SHP77 treated with DMSO at 0.1 percent for 48 hours (cell line): ENCODE results near the gene PLXNA4.

Source experiments
- DNase-seq: peaks from one replicate; lab custom pipeline; 2025; lab: John Stamatoyannopoulos, UW

Gene PLXNA4

DNA sequence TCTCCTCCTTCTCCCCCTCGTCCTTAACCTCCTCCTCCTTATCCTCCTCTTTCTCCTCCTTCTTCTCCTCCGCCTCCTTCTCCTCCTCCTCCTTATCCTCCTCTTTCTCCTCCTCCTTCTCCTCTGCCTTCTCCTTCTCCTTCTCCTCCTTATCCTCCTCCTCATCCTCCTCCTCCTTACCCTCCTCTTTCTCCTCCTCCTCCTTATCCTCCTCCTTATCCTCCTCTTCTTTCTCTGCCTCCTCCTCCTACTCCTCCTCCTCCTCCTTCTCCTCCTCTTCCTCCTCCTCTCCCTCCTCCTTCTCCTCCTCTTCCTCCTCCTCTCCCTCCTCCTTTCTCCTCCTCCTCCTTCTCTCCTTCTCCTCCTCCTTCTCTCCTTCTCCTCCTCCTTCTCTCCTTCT is 14.5 kb downstream of the PLXNA4 start:
- no peak for DNase-seq

DNA sequence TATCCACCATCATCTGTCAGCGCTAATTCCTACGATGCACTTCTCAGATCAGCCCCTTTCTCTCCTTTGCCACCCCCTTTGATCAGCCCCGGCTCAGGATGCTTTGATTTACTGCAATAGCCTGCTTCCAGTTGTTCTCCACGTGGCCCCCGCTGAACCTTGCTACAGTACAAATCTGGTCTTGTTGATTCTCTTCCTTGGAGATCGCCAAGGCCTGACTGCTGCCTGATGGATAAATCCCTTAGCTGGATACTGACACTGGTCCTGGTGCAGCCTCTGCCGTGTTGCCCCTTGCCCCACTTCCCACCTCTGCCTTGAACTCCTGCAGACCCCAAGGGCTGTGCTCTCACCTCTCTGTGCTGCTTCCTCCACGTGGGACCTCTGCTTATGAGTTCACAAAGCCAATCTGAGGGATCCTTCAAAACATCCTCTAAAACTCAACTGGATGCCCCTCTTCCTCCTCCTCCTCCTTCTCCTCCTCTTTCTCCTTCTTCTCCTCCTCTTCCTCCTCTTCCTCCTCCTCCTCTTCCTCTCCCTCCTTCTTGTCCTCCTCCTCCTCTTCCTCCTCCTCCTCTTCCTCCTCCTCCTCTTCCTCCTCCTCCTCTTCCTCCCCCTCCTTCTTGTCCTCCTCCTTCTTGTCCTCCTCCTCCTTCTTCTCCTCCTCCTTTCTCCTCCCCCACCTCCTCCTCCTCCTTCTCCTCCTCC is 15.3 kb downstream of the PLXNA4 start:
- no peak for DNase-seq

DNA sequence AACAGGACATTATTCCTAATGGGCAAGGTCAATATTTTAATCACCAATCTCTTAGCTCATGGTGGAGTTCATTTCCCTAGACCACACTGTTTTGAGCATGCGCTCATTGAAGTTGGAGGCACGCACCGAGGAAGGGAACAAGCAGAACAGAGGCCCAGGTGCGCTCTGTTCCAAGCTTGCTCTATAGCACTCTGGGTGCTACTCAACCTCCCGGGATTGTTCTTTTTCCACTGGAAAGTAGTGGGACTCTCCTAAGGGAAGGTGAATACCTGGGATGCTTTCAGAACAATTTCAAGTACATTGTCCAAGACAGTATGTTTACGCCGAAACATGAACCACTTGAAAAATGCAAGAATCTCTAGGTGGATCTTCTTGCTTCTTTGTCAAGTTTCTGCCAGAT is 16.2 kb downstream of the PLXNA4 start:
- DNase-seq = no peak

DNA sequence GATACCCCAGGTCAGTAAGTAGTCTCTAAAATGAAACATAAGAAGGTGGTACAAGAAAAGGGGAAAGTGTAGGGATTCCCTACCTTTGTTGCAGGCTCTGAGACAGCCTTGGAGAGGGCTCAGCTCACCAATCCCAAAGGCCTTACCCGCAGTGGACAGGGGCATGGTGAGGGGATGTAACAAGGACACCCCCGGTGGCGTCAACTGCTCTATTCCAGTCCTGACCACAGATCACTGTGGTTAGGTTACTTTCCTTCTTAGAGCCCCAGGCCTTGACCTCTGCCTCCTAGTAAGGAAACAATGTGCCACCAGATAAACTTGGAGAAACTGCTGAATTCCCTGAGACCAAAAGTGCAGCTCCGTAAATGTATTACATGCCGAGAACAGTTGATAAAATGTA is 17.5 kb downstream of the PLXNA4 start:
- no peak for DNase-seq

DNA sequence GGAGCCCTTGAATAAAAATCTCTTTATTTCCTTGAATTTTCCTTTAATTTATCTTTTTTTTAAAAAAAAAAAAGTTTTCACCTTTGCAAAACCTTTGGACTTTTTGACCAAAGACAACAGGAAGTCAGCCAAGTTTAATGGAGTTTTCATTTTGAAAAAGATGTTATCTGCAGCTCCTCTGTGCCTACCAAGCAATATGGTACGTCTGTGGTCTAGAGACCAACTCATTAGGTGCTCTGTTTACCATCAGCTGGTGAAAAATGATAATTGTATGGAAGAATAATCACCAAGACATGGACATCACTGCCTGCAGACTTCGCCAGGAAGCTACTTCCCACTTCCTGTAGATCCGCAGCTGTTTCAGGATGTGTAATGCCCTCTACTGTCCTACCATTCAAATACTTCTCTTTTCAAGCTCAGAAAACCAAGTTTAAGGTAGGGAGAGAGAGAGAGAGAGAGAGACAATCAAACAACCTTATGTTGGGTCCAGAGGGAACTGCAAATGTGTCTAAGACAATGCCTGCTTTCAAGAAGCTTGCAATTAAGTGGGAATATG is 18.7 kb downstream of the PLXNA4 start:
- no peak for DNase-seq

DNA sequence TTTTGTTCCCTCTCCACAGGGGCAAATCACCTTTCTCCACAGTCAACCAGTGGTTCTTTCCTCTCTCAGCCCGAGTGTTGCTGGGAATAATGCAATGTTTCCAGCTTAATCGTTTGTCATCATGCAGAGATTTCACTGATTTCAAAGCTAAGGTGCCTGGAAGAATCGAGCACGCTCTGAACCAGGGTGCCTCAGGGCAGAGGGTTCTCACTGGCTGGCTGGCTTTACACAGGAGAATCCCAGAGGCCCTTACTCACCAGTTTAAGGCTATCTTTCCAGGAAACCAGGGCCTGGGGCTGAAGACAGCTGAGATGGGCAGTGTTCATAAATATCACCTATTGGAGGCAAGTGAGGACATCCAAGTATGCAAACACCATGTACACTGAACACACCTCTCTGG is 21.8 kb downstream of the PLXNA4 start:
- no peak for DNase-seq

DNA sequence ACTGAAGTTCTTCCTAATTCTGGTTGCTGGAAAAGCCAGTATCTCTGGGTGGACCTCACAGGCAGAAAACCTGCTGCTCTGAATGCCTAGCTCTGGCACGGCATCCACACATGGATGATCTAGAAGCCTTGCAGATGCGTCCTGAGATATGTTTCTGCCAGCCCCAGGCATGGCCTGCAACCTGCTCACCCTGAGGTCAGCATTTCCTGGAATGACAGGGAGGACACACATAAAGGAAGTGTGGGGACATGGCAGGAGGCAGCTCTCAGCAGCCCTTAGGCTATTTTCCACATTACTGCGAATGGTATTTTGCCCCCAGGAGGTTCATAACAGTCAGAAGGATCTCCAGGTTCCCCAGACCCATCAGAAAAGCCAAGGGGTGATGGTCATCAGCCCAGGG is 23.2 kb downstream of the PLXNA4 start:
- no peak for DNase-seq

DNA sequence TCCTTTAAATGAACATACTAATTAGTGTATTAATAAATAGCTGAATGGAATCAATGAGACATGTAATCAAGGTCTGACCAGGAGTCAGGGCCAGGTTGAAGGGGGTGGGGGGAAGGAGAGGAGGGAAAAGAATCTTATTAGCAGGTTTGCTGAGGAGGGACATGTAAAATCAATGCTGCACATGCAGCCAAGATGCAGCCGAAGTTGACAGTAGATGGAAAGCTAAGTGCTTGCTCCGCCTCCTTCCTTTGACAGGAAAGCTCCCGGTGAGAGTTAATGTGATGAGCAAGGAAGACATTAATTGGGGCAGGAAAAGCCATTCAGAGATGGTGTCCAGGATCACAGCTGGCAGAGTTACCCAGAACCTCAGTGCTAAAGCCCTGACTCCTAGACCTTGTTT is 24.4 kb downstream of the PLXNA4 start:
- DNase-seq = no peak

DNA sequence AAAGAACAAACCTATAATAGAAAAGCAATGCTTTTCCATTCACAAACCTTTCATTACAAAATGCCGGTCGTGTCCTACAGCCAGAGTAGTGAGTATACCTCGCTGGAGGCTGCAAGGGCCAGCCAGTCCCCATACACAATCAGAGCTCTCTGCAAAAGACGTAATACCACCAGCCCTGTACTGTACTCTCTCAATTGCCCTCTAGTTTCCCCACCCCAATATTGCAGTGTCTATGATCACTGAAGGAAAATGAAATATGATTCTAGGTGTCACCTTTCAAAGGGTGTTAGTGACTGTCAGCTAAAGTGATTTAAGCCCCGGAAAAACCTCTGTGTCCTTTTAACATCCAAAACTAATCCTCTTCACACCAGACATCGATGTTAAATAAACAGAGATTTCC is 24.8 kb downstream of the PLXNA4 start:
- DNase-seq = no peak

DNA sequence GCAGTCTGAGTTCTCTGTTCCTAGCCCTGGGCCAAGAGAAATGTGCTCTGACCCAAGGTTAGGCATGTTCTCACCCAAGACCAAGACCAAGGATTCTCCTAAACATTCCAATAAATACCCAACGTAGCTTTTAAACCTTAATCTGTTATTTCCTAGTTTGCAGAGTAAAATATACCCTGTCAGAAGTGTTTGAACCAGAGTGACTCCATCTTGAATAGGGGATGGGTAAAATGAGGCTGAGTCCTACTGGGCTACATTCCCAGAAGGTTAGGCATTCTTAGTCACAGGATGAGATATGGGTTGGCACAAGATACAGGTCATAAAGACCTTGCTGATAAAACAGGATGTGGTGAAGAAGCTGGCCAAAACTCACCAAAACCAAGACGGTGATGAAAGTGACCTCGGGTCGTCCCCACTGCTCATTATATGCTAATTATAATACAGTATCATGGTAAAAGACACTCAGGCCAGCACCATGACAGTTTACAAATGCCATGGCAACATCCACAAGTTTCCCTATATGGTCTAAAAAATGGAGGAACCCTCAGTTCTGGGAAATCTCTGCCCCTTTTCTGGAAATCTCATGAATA is 27.7 kb downstream of the PLXNA4 start:
- DNase-seq = no peak

DNA sequence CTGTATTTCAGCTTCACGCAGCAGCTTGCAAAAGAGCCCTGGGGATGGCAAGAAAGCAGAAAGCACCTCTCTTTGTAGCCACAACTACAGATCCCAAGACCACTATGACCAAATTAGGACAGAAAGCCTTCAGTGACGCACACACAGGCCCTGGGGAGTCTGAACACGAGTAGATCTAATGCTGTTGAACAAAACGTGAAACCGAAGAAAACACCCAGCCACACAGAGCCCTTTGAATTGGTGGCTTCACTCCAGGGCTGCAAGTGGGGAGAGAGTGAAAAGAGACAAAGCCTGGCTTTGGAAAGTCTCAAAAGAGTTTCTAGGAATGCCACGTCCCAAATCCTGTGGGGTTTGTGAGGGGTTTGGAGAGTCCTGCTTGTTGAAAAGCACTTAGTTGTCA is 28.4 kb downstream of the PLXNA4 start:
- no peak for DNase-seq

DNA sequence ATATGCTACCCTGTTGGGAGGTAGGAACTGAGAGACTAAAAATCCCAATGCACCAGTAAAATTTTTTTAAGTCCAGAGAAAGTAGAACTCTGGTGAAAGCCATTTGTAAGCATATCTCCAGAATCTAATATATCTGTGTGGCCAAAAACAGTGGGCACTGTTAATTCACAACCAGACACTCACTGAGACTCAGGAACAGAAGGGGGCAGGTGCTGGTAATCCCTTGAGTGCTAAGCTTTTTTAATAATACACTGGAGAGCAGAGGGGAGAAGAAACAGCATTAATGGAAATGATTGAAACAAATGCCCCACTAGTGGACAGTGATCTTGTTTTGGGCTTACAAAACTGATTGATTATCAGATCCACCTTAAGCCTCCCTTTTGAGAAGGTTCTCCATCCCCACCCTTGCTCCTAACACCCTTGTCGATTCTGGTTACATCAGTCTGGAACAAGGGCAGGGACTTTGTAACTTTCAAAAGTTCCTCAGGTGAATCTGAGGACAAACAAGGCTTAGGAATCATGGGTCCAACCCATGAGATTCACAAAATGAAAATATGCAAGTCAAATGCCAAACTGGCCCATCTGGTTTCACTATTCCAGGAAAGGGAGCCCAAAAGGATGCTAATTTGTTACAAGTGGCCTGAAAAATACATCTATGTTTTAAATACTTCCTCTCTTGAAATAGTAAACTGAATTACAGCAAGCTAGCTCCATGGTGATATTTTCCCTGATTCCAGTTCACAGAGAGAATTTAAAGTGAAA is 29.7 kb downstream of the PLXNA4 start:
- no peak for DNase-seq

DNA sequence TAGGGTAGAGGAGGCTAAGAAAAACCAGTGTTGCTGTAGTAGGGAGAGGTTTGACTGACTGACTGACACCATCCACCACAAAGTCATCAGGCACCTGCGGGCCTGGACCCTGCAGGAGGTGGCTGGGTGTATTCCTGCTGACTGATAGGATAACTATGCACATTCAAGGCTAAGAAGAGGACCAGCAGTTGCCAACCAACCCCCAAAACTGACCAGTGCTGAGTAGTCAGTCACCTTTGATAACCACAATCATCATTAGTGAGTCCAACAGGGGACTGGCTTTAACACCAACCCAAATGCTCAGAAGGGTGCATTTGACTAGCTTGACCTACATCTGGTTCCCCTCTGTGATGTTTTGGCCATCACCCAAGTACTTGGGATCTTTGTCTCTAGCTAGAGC is 30.5 kb downstream of the PLXNA4 start:
- no peak for DNase-seq

DNA sequence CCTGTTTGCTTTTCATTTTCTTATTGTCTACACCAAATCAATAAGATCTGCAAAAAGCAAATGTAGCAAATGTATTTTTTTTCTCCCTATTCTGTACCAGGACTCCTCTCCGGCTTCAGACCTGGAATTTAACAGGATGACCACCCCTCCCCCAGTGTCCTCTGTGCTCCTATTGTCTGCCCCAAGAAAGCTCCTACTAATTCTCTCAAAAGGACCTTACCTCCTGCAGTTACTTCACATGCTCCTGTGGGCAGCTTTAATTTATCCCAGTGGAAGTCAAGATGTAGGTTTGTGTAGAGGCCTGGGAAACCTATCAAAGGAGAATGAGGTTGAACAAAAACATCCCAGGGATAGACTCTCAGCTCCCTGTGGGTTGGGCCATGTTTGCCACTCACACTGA is 31.3 kb downstream of the PLXNA4 start:
- no peak for DNase-seq

DNA sequence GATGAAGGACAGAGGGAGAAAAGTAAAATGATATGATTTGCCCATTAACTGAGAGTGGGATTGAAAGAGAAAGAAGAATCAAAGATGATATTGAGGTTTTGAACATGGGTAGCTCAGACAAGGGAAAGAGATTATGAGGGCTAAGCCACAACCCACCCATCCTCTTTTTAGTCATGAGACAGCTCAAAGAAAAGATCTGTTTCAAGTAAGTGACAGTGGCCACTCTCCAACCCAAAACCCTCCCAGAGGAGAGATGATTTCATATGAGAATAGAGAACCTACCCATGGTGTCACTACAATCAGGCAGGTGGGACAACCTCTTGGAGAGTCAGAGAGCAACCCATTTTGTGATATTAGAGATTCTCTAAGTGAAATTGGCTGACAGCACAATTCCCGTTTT is 32.2 kb downstream of the PLXNA4 start:
- DNase-seq = no peak

DNA sequence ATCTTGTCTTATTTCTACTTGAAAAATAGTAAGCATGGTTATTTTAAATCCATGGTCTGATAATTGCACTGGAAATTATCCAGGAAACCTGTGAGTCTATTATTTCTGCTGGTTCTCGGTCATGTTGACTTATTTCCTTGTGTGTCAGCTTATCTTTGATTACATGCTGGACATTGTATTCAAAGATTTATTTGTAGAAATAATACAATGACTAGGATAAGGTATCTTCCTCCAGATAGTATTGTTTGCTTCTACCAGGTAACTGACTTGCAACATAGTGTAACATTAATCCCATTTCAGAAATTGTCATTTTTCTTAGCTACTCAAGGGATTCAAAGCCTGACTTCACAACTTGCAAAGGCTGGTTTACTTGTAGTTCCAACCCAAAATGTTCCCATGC is 33.4 kb downstream of the PLXNA4 start:
- no peak for DNase-seq

DNA sequence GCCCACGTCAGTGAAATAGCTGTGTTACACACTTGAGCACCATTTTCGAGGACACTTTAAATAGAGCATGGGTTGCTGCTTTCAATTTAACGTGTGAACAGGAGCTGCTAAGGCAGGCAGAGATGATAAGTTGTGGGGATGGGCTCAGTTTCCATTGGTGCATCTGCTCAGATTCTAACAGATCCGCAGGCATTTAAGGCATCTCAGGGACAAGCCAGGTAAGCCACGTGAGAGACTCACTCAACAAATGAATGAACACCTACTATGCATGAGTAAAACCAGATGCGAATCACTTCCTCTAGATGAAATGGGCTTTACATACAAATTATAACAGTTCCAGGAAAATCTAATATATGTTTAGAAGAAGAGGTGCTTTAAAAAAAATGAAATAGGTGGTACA is 34.6 kb downstream of the PLXNA4 start:
- no peak for DNase-seq

DNA sequence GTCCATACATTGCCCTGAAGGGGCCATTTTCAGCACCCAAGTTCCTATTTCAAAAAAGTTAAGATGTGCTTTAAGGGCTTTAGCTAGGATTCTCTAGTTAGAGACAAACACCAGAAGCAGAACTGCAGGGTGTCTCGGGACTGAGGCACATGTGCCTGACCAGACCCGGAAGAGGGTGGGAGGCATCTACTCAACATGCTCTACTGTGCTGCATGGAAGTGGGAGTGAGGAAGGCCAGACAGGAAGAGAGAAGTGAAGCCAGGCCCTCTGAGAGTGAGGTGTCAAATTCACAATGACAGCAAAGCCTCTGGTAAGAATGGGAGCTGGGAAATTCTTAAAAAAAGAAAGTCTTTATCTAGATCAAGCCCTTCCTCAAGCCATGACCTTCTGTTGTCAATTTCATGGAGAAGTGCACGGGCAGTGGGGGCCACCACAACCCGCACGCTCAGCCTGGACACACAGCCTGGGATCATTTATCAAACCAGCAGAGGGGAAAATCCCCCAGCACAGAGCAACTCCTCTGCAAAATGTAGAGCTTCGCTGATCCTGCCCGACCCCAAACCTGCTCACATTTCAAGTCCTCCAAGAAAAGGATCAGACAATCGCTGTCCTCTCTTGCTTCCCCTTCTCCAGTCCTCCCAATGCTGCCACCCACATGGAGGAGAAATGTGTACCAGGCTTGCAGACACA is 38.7 kb downstream of the PLXNA4 start:
- DNase-seq = no peak

DNA sequence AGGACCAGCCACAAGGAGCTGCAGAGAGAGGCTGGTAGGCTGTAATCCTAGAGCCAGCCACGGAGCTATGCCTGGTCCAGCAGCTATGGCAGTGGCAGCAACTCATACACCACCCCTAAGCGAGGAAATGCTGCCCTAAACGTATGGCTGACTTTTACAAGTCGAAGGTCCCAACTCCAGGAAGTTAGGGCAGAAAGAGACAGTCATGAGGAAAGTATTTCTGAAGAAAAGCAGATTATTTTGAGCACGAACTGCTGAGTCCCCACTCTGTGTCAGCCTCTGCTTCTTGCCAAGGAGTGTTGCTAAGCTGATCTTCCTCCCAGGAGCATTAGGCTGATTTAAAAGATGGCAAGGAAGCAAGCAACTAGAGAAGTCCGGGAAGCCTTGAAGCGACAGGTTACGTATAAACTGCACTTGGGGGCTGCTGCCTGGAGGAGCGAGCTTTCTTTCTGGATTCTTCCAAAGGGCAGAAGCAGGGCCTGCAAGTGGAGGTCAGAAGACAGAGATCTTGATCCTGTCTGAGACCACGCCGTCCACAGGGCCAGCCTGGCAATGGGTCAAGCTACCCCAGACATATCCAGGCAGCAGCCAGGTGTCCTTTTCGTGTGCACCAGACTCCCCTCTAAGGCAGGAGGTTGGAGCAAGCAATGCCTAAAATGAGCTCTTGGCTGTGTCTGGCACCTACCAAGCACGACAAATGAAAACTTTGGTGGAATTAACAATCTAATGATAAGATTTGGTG is 39.4 kb downstream of the PLXNA4 start:
- DNase-seq = no peak

DNA sequence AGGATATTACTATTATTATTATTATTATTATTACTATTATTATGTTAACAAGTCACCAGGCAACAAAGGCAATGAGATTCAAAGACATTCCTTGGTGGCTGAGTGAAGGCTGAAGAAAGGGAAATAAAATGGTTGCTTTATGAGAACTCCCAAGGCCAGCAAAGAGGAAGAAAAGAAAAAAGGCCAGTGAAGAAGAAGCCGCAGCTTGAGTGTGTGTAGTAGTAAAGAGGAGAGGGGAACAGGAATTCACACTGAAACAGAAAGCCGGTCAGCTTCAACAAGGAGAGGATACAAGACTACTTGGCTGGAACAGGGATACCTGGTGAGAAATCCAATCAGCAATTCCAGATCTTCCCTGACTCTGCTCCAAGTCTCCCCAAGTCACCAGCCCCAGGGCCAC is 42.4 kb downstream of the PLXNA4 start:
- no peak for DNase-seq

DNA sequence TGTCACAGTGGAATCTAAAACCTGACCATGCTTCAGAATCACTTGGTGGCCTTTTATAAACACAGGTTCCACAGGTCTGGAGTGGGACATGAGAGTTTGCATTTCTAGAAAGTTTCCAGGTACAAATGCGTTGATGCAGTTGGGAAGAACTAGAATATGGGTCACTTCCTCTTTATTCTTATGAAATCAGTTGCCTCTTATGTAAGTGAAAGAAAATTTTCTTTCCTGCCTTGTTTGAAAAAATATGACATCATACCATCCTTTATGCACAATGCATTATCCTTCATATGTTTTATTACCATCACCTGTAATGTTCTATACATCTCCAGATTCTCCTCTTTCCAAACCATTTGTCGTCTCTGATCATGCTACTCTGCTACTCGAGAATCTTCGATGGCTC is 44.0 kb downstream of the PLXNA4 start:
- no peak for DNase-seq

DNA sequence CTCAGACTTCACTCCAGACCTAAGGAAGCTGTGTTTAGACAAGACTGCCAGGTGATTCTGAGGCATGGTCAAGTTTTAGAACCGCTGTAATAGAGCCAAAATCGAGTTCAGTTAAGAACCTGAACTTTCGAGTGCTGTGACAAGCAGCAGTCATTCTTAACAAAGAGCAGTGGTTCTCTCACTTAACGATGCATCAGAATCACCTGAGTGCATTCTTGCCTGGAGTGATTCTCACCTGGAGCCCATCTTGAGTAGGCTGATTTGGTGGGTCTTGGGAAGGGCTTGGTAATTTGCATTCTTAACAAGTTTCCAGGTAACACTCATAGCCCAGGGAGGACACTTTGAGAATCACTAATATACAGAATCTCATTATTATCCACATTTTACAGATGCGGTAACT is 44.7 kb downstream of the PLXNA4 start:
- DNase-seq = no peak
